Ovary (tissue), 9 donors: ENCODE results near the gene JCHAIN. TPM values are rescaled to one million over a fixed set of nuclear protein-coding genes. Genes with fewer than 3 reads are reported as not detected.
"Not testable (repeated sequence)": the region's sequence is repeated elsewhere in the genome, so short reads cannot be mapped to it uniquely, and the experiment has no call there.

Experiments used
- DNase-seq, 5 donors: peaks; one replicate each; pipeline ENCODE4 v3.0.0-alpha.2; 2019 to 2020
- H3K27ac ChIP-seq, 2 donors: fragments of 200-600 bp; one replicate each; pipeline versions ENCODE4 v1.5.1 to v1.8.0; 2019 to 2022
- H3K27me3 ChIP-seq: fragments of 200-600 bp; one replicate; pipeline ENCODE4 v1.8.0; 2022
- H3K36me3 ChIP-seq: fragments of 200-600 bp; sonication (generic); one replicate; pipeline ENCODE4 v1.5.1; 2019
- H3K4me1 ChIP-seq: one replicate; pipeline ENCODE4 v1.8.1; 2013; ENCODE audit warnings: mild to moderate bottlenecking, moderate library complexity; ENCODE audit not compliant: insufficient read depth
- H3K4me3 ChIP-seq: fragments of 200-600 bp; sonication (generic); one replicate; pipeline ENCODE4 v1.5.1; 2017
- H3K9me3 ChIP-seq, 2 donors: fragments of 200-600 bp in 1 of 2; sonication (generic) in 1 of 2; one replicate each; pipeline versions ENCODE4 v1.5.1 to v1.8.1; 2013 to 2019; ENCODE audit warnings: mild to moderate bottlenecking in 1 of 2, moderate library complexity in 1 of 2
- CTCF ChIP-seq, 3 donors: fragments of 450-650 bp in 2 of 3; fragments of 200-600 bp in 1 of 3; IDR thresholded peaks; one replicate each; pipeline versions ENCODE4 v1.5.1 to v1.8.0; 2016 to 2022; ENCODE audit warnings: antibody characterized with exemption in 3 of 3, mild to moderate bottlenecking in 1 of 3
- EP300 ChIP-seq: sonication (generic); formaldehyde crosslinking; IDR thresholded peaks from one replicate; pipeline ENCODE4 v1.6.1; 2017; ENCODE audit warnings: antibody characterized with exemption
- POLR2A ChIP-seq: fragments of 450-650 bp; IDR thresholded peaks from one replicate; pipeline ENCODE4 v1.6.1; 2017; ENCODE audit warnings: antibody characterized with exemption, mild to moderate bottlenecking, moderate library complexity
- WGBS, 3 donors: extraction: QIAGEN DNeasy Blood & Tissue Kit in 1 of 3; methylation state at CpG; one replicate each; pipeline versions ENCODE4 v1.1.5 to v1.1.7; 2013 to 2017; 5-methylcytosine and 5-hydroxymethylcytosine counted together
- intact Hi-C, 4 donors: fragments of 100-400 bp; cut with DNase I; formaldehyde crosslinking; loops; one replicate each; pipeline versions ENCODE4 v1.11.0 to v1.15.1; 2022 to 2023
- polyA plus RNA-seq, 2 donors: library from polyadenylated mRNA; stranded (reverse); fragments of 200-250 nt in 1 of 2; fragments of 350-450 nt in 1 of 2; fragmentation: Illumina TruSeq in 1 of 2; extraction: RNeasy Lipid Tissue Mini Kit (QIAGEN cat#74804) in 1 of 2; gene quantifications; one replicate each; pipeline ENCODE4 v1.2.3, GENCODE V29; 2013 to 2014
- total RNA-seq, 7 donors: library from RNA; depleted of rRNA in 2 of 7; stranded (reverse); fragments of >200 nt in 2 of 7; fragmentation: NEBNext Ultra II Directional in 3 of 7; extraction: Animal tissue kit (Norgen Biotek cat#: 25700) in 3 of 7; gene quantifications; one replicate each; pipeline versions ENCODE4 v1.1.0 to v1.2.4, GENCODE V29; 2016 to 2023
- donor health status: DM: no; HTN: no; CAD: no; lungs with moderate emphysema.
- donor health status: DM: no; HTN: no; CAD: no.
- donor health status: Bipolar disorder and iron deficiency.
- donor health status: DM: yes; HTN: yes; CAD: no.
- donor health status: DM: no; HTN: no; CAD: no.
- donor health status: DM: yes; HTN: yes; CAD: no.

Gene JCHAIN
- total and polyA plus RNA-seq, 9 donors: 1.4 to 93.0 (median 8.4) TPM

DNA sequence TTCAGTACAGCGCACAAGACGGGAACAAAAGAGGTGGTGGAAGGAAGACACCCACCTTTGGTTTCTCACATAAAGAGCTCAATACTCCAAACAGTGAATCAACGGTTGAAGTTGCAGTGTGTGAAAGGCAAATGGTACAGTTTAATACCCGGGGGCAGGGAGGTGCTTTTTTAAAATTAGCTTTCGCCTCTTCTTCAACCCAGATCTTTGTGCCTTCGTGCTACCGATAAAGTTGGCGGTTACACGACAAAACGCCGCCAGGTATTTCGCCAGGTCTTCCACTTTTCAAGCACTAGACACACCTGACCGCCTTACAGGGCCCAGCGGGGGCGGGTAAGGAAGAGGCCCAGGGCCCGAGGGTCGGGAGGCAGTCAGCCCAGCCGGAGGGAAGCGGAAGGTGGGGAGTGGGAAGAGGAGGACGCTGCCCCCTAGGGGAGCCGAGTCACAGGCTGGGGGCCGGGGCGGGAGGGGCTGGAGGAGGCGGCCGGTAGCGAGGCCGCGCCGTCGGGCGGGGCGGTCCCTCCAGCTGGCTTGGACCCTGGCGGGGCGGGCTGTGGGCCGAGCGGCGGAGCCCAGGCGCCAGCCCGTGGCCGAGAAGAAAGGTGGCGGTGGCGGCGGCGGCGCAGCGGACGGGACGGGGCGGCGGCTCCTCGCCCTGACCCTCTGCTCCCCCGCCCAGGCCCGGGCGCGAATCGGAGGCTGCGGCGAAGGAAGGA is 38.1 kb upstream of the JCHAIN start:
- Histone ChIP-seq H3K36me3 (no peaks in the 10 kb centered on the region), H3K27me3 (no peaks in the 10 kb centered on the region), H3K27ac (peak overlapping the region; percentile 84 to 93), H3K4me1 (peaks cover 2% of the 10 kb centered on the region), H3K4me3 (peak overlapping the region; percentile 95), H3K9me3 (no peaks in the 10 kb centered on the region)
- TF ChIP-seq CTCF (IDR thresholded peaks at IDR 0.05) (peak in 1 of 3 donors; percentile 13), POLR2A (peak; percentile 13), EP300 (no peak)
- WGBS, 3 donors: 0 to 1% (median 0%) methylated on average over 48 to 58 of the region's 58 CpGs
- intact Hi-C loops: loop anchor here in 1 of 4 donors (10.0 kb wide), 1 partner anchor 70 kb away; no protein-coding TSS in a partner anchor
- DNase-seq: peak; percentile 84 to 87 (median 85)

GRCh38 chr4:70703619-70704214 is 37.4 kb upstream of the JCHAIN start:
- 2 to 4% (median 3%) methylated on average over 11 of the region's 11 CpGs for WGBS, 3 donors
- Histone ChIP-seq H3K4me3 (peak overlapping the region; percentile 95), H3K27me3 (no peaks in the 10 kb centered on the region), H3K9me3 (no peaks in the 10 kb centered on the region), H3K27ac (peak overlapping the region; percentile 84 to 93), H3K36me3 (no peaks in the 10 kb centered on the region), H3K4me1 (peaks cover 2% of the 10 kb centered on the region)
- TF ChIP-seq CTCF (IDR thresholded peaks at IDR 0.05) (no peak), EP300 (no peak)
- DNase-seq: no peak
- intact Hi-C loops: loop anchor here in 1 of 4 donors (10.0 kb wide), 1 partner anchor 71 kb away; no protein-coding TSS in a partner anchor

- 67 to 89% (median 88%) methylated on average over 2 of the region's 2 CpGs for WGBS, 3 donors
- not testable (repeated sequence) for DNase-seq, H3K4me1 ChIP-seq, H3K36me3 ChIP-seq, H3K9me3 ChIP-seq, H3K4me3 ChIP-seq, H3K27me3 ChIP-seq, H3K27ac ChIP-seq
- intact Hi-C loops: loop anchor here in 1 of 4 donors (10.0 kb wide), 1 partner anchor 72 kb away; no protein-coding TSS in a partner anchor
Measured at GRCh38 chr4:70702592-70702991, 36.3 kb upstream of the JCHAIN start.

- no peaks in the 10 kb centered on the region for H3K9me3 ChIP-seq
- H3K36me3 ChIP-seq: no peaks in the 10 kb centered on the region
- no peak overlapping the region for H3K27ac ChIP-seq
- H3K4me1 ChIP-seq: peaks cover under 1% of the 10 kb centered on the region
- no peak for DNase-seq
- 71 to 92% (median 75%) methylated on average over 1 of the region's 1 CpG for WGBS, 3 donors
- no peaks in the 10 kb centered on the region for H3K27me3 ChIP-seq
- no peak overlapping the region for H3K4me3 ChIP-seq
- intact Hi-C loops: loop anchor here in 1 of 4 donors (10.0 kb wide), 1 partner anchor 74 kb away; no protein-coding TSS in a partner anchor
- TF ChIP-seq EP300 (no peak), CTCF (IDR thresholded peaks at IDR 0.05) (no peak)
Measured at GRCh38 chr4:70701271-70701670, 35.0 kb upstream of the JCHAIN start.

- intact Hi-C loops: loop anchor here in 1 of 4 donors (10.0 kb wide), 1 partner anchor 74 kb away; no protein-coding TSS in a partner anchor
- TF ChIP-seq EP300 (no peak), CTCF (IDR thresholded peaks at IDR 0.05) (no peak), POLR2A (no peak)
- no peaks in the 10 kb centered on the region for H3K27me3 ChIP-seq
- no peaks in the 10 kb centered on the region for H3K4me1 ChIP-seq
- WGBS, 3 donors: 77 to 92% (median 84%) methylated on average over 5 of the region's 5 CpGs
- H3K9me3 ChIP-seq: no peaks in the 10 kb centered on the region
- H3K27ac ChIP-seq: no peak overlapping the region
- no peak overlapping the region for H3K4me3 ChIP-seq
- H3K36me3 ChIP-seq: no peaks in the 10 kb centered on the region
- no peak for DNase-seq
Measured at GRCh38 chr4:70700712-70701111, 34.4 kb upstream of the JCHAIN start.

- H3K27ac ChIP-seq, H3K4me1 ChIP-seq, H3K4me3 ChIP-seq, intact Hi-C loops, H3K9me3 ChIP-seq, H3K36me3 ChIP-seq, H3K27me3 ChIP-seq, DNase-seq: not testable (repeated sequence)
- 76 to 86% (median 77%) methylated on average over 8 of the region's 8 CpGs for WGBS, 3 donors
Measured at GRCh38 chr4:70698435-70698834, 32.1 kb upstream of the JCHAIN start.

GRCh38 chr4:70694633-70695032 is 28.3 kb upstream of the JCHAIN start:
- H3K4me3 ChIP-seq, H3K27ac ChIP-seq, H3K4me1 ChIP-seq, H3K27me3 ChIP-seq, H3K9me3 ChIP-seq, DNase-seq, intact Hi-C loops, H3K36me3 ChIP-seq: not testable (repeated sequence)
- WGBS, 3 donors: 93 to 96% (median 94%) methylated on average over 7 of the region's 7 CpGs
